NCI-H345 treated with DMSO at 0.1 percent for 48 hours (cell line): ENCODE data around the gene OR2H1.
"Not testable (repeated sequence)": the region's sequence is repeated elsewhere in the genome, so short reads cannot be mapped to it uniquely, and the experiment has no call there.

Experiments used
- DNase-seq: peaks from one replicate; lab custom pipeline; 2025; ENCODE audit not compliant: unreplicated experiment; lab: John Stamatoyannopoulos, UW

Gene OR2H1

GRCh38 chr6:29456971-29457370, at the start of gene OR2H1, which contains the start of gene OR11A1:
OR2H1 (plus strand) TSS chr6:29457155; CDS start chr6:29461770, 4,615 bp downstream.
OR11A1 (minus strand) TSS chr6:29457071; CDS start chr6:29427641, 29,430 bp downstream.
- no peak for DNase-seq

- no peak for DNase-seq
Measured at GRCh38 chr6:29414588-29414987, 42.4 kb upstream of the OR2H1 start, which contains the start of gene OR12D1. OR12D1 (plus strand) TSS chr6:29414928.

- DNase-seq: no peak
Measured at GRCh38 chr6:29419516-29419915, 37.4 kb upstream of the OR2H1 start.

- DNase-seq: no peak
Measured at GRCh38 chr6:29424168-29424567, 32.8 kb upstream of the OR2H1 start.

- no peak for DNase-seq
Measured at GRCh38 chr6:29424575-29424974, 32.4 kb upstream of the OR2H1 start.

GRCh38 chr6:29425075-29425474, 31.9 kb upstream of the OR2H1 start:
- DNase-seq: no peak

GRCh38 chr6:29426654-29427053, 30.3 kb upstream of the OR2H1 start:
- no peak for DNase-seq

- DNase-seq: not testable (repeated sequence)
Measured at GRCh38 chr6:29436730-29437129, 20.2 kb upstream of the OR2H1 start.

- no peak for DNase-seq
Measured at GRCh38 chr6:29439006-29439405, 17.9 kb upstream of the OR2H1 start, which contains the start of gene OR10C1. OR10C1 (plus strand) TSS chr6:29439306; CDS start chr6:29440016, 710 bp downstream.

GRCh38 chr6:29442719-29443118, 14.2 kb upstream of the OR2H1 start:
- no peak for DNase-seq

- DNase-seq: not testable (repeated sequence)
Measured at GRCh38 chr6:29444031-29444430, 12.9 kb upstream of the OR2H1 start.

GRCh38 chr6:29447670-29448069, 9.3 kb upstream of the OR2H1 start:
- no peak for DNase-seq

- no peak for DNase-seq
Measured at GRCh38 chr6:29451471-29452193, 5.3 kb upstream of the OR2H1 start.

GRCh38 chr6:29461021-29461814, 4.3 kb downstream of the OR2H1 start:
- no peak for DNase-seq

GRCh38 chr6:29462022-29462421, 5.1 kb downstream of the OR2H1 start:
- DNase-seq: no peak

GRCh38 chr6:29465279-29465678, 8.3 kb downstream of the OR2H1 start:
- no peak for DNase-seq

GRCh38 chr6:29465801-29466200, 8.8 kb downstream of the OR2H1 start:
- no peak for DNase-seq

- no peak for DNase-seq
Measured at GRCh38 chr6:29466241-29466640, 9.3 kb downstream of the OR2H1 start.

- DNase-seq: no peak
Measured at GRCh38 chr6:29474996-29475395, 18.0 kb downstream of the OR2H1 start.

- no peak for DNase-seq
Measured at GRCh38 chr6:29477923-29478450, 21.0 kb downstream of the OR2H1 start.

- no peak for DNase-seq
Measured at GRCh38 chr6:29478740-29479139, 21.8 kb downstream of the OR2H1 start.

- DNase-seq: no peak
Measured at GRCh38 chr6:29479560-29479959, 22.6 kb downstream of the OR2H1 start.
